Activated B cell treated with CpG ODN at 0.5 μM for 24 hours (primary cell): ENCODE results near the gene ADAMTS12. TPM values are rescaled to one million over a fixed set of nuclear protein-coding genes. Genes with fewer than 3 reads are reported as not detected.

Experiments
- ATAC-seq: fragments of 200-7000 bp; cut with Tn5 transposase; one replicate; pipeline ENCODE4 v1.10.0; 2021; ENCODE audit warnings: low read depth, mild to moderate bottlenecking, moderate library complexity
- CTCF ChIA-PET: fragments of 350-600 bp; sonication (Branson Sonifier 250); formaldehyde crosslinking; loops from one replicate; lab custom pipeline; 2021; ENCODE audit warnings: antibody characterized with exemption; lab: Charles Lee
- POLR2A ChIA-PET: fragments of 350-600 bp; sonication (Branson Sonifier 250); formaldehyde crosslinking; loops from one replicate; lab custom pipeline; 2021; ENCODE audit warnings: antibody characterized with exemption; lab: Charles Lee
- DNase-seq: peaks from one replicate; pipeline ENCODE4 v3.0.0; 2022
- H3K27ac Mint-ChIP-seq: one replicate; pipeline ENCODE4 v1.8.0; 2020; ENCODE audit warnings: mixed read lengths
- H3K27me3 Mint-ChIP-seq: one replicate; pipeline ENCODE4 v1.8.0; 2021; ENCODE audit warnings: mixed read lengths
- H3K36me3 Mint-ChIP-seq: one replicate; pipeline ENCODE4 v1.8.0; 2021; ENCODE audit warnings: low read depth, mixed read lengths
- H3K4me1 Mint-ChIP-seq: one replicate; pipeline ENCODE4 v1.8.0; 2021; ENCODE audit warnings: mixed read lengths
- H3K4me3 Mint-ChIP-seq: one replicate; pipeline ENCODE4 v1.8.0; 2020; ENCODE audit warnings: mild to moderate bottlenecking, mixed read lengths
- H3K9me3 Mint-ChIP-seq: one replicate; pipeline ENCODE4 v1.8.0; 2020; ENCODE audit warnings: mixed read lengths
- intact Hi-C: fragments of 100-400 bp; cut with micrococcal nuclease; formaldehyde crosslinking; loops from one replicate; pipeline ENCODE4 v1.15.1; 2024
- total RNA-seq: library from RNA; stranded (reverse); gene quantifications from 2 replicates; pipeline ENCODE4 v1.2.3, GENCODE V29; 2022
- TF ChIP-seq, protein P1 (sequence below): fragments of 200-600 bp; IDR thresholded peaks from one replicate; pipeline ENCODE4 v1.8.0; 2022; ENCODE audit warnings: antibody characterized with exemption, mild to moderate bottlenecking

Gene ADAMTS12
- total RNA-seq, 1 donor from 2014 or later: not detected

DNA sequence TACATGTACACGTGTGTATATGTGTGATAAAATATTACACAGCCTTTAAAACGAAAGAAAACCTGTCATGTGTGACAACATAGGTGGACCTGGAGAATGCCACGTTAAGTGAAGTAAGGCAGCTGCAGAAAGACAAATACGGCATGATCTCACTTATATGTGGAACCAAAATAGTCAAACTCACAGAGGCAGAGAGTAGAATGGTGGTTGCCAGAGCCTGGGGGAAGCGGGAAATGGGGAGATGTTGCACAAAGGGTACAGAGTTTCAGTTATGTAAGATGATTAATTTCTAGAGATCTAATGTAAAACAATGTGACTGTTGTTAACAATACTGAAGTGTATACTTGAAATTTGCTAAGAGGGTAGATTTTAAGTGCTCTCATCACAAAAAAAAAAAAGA, 34.8 kb downstream of the ADAMTS12 start:
- ChIA-PET CTCF (no interaction called here), POLR2A (no interaction called here)
- H3K4me1 Mint-ChIP-seq: peaks cover 3% of the 10 kb centered on the region
- no peak overlapping the region for H3K4me3 Mint-ChIP-seq
- H3K9me3 Mint-ChIP-seq: no peaks in the 10 kb centered on the region
- intact Hi-C loops: no loop called here
- no peak for DNase-seq
- H3K27me3 Mint-ChIP-seq: peaks cover 7% of the 10 kb centered on the region
- ATAC-seq: no peak
- TF ChIP-seq, protein P1, sequence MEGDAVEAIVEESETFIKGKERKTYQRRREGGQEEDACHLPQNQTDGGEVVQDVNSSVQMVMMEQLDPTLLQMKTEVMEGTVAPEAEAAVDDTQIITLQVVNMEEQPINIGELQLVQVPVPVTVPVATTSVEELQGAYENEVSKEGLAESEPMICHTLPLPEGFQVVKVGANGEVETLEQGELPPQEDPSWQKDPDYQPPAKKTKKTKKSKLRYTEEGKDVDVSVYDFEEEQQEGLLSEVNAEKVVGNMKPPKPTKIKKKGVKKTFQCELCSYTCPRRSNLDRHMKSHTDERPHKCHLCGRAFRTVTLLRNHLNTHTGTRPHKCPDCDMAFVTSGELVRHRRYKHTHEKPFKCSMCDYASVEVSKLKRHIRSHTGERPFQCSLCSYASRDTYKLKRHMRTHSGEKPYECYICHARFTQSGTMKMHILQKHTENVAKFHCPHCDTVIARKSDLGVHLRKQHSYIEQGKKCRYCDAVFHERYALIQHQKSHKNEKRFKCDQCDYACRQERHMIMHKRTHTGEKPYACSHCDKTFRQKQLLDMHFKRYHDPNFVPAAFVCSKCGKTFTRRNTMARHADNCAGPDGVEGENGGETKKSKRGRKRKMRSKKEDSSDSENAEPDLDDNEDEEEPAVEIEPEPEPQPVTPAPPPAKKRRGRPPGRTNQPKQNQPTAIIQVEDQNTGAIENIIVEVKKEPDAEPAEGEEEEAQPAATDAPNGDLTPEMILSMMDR: no peak
- H3K27ac Mint-ChIP-seq: no peak overlapping the region
- H3K36me3 Mint-ChIP-seq: no peaks in the 10 kb centered on the region

- Mint-ChIP-seq H3K27ac (no peak overlapping the region), H3K4me3 (no peak overlapping the region), H3K36me3 (no peaks in the 10 kb centered on the region), H3K4me1 (peaks cover 5% of the 10 kb centered on the region), H3K9me3 (no peaks in the 10 kb centered on the region), H3K27me3 (peaks cover 9% of the 10 kb centered on the region)
- ATAC-seq (no peak), DNase-seq (no peak)
- ChIA-PET CTCF (no interaction called here), POLR2A (no interaction called here)
- TF ChIP-seq, protein P1: no peak
- intact Hi-C loops: no loop called here
Measured at GRCh38 chr5:33855396-33855795, 36.4 kb downstream of the ADAMTS12 start.

- peaks cover 11% of the 10 kb centered on the region for H3K4me1 Mint-ChIP-seq
- POLR2A ChIA-PET: no interaction called here
- no peak for DNase-seq
- TF ChIP-seq, protein P1: no peak
- intact Hi-C loops: no loop called here
- no peaks in the 10 kb centered on the region for H3K36me3 Mint-ChIP-seq
- H3K27ac Mint-ChIP-seq: no peak overlapping the region
- no peaks in the 10 kb centered on the region for H3K9me3 Mint-ChIP-seq
- peaks cover 9% of the 10 kb centered on the region for H3K27me3 Mint-ChIP-seq
- no peak overlapping the region for H3K4me3 Mint-ChIP-seq
- ATAC-seq: no peak
- CTCF ChIA-PET: no interaction called here
Measured at GRCh38 chr5:33854733-33855151, 37.0 kb downstream of the ADAMTS12 start.

DNA sequence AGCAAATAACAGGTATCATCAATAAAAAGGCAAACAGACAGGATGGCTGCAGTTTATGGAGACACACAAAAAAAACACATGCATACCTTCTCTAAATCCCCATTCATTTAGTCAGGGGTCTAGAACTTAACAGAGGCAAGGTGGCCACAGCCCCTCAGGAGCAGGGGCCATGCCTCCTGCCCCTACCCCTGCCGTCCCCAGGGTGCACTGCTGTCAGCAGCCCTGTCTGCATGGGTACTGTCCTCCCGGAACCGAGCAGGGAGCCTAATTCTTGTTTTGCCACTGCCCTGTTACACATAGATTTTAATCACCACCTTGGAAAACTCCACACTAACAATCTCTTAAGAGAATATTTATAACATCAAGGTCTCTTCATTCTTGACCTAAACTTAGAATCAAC, 39.0 kb downstream of the ADAMTS12 start:
- Mint-ChIP-seq H3K36me3 (no peaks in the 10 kb centered on the region), H3K9me3 (no peaks in the 10 kb centered on the region), H3K4me3 (no peak overlapping the region), H3K4me1 (peaks cover 13% of the 10 kb centered on the region), H3K27ac (no peak overlapping the region), H3K27me3 (peaks cover 9% of the 10 kb centered on the region)
- POLR2A ChIA-PET: no interaction called here
- ATAC-seq: no peak
- intact Hi-C loops: no loop called here
- TF ChIP-seq, protein P1: no peak
- DNase-seq: no peak
- CTCF ChIA-PET: no interaction called here

DNA sequence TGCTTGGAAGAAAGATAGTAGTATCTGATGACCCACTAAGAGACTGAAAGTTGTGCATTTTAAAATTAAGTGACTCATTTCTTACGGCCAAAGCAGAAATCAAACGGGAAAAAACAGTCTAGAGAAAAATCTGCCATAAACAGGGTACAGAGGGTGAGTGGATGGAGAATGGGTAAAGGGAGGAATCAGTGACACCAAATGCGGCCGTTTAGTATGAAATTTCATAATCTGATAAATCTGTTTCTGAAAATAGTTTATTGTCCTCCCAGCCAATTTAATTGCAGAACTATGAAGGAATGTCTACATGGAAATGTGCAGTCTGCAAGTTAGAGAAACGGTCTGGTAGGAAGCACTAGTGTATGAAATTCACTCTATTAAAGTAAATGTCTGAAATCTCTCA, 39.5 kb downstream of the ADAMTS12 start:
- no peak overlapping the region for H3K27ac Mint-ChIP-seq
- H3K4me1 Mint-ChIP-seq: peaks cover 13% of the 10 kb centered on the region
- no peaks in the 10 kb centered on the region for H3K9me3 Mint-ChIP-seq
- ATAC-seq (no peak), DNase-seq (no peak)
- ChIA-PET CTCF (no interaction called here), POLR2A (no interaction called here)
- TF ChIP-seq, protein P1: no peak
- intact Hi-C loops: no loop called here
- H3K4me3 Mint-ChIP-seq: no peak overlapping the region
- peaks cover 9% of the 10 kb centered on the region for H3K27me3 Mint-ChIP-seq
- no peaks in the 10 kb centered on the region for H3K36me3 Mint-ChIP-seq
